HEK293 (cell line): Measurements from ENCODE around the gene ARHGAP35.

Experiments used
- BCL11B ChIP-seq: fragments of 450-650 bp; formaldehyde crosslinking; IDR thresholded peaks from 2 replicates; pipeline ENCODE4 v1.5.1; 2016; ENCODE audit warnings: low read depth, missing biosample characterization, missing genetic modification characterization
- FEZF1 ChIP-seq: fragments of 450-650 bp; formaldehyde crosslinking; IDR thresholded peaks from 2 replicates; pipeline ENCODE4 v1.5.1; 2016; ENCODE audit warnings: missing biosample characterization, missing genetic modification characterization
- HOXA7 ChIP-seq: sonication (generic); formaldehyde crosslinking; IDR thresholded peaks from 2 replicates; pipeline ENCODE4 v1.8.1; 2022; ENCODE audit warnings: missing genetic modification reagents, borderline replicate concordance
- SCRT2 ChIP-seq: fragments of 450-650 bp; formaldehyde crosslinking; IDR thresholded peaks from 2 replicates; pipeline ENCODE4 v1.5.1; 2016; ENCODE audit warnings: missing biosample characterization, missing genetic modification characterization
- SP2 ChIP-seq: fragments of 450-650 bp; formaldehyde crosslinking; IDR thresholded peaks from 2 replicates; pipeline ENCODE4 v1.5.1; 2016; ENCODE audit warnings: missing biosample characterization, missing genetic modification characterization
- ZNF140 ChIP-seq: fragments of 450-650 bp; formaldehyde crosslinking; IDR thresholded peaks from 2 replicates; pipeline ENCODE4 v1.5.1; 2016; ENCODE audit warnings: missing biosample characterization, missing genetic modification characterization
- ZNF169 ChIP-seq: fragments of 450-650 bp; formaldehyde crosslinking; IDR thresholded peaks from 2 replicates; pipeline ENCODE4 v1.5.1; 2016; ENCODE audit warnings: missing biosample characterization, missing genetic modification characterization
- ZNF2 ChIP-seq: fragments of 450-650 bp; formaldehyde crosslinking; IDR thresholded peaks from 2 replicates; pipeline ENCODE4 v1.5.1; 2016; ENCODE audit warnings: missing biosample characterization, missing genetic modification characterization
- ZNF223 ChIP-seq: fragments of 450-650 bp; formaldehyde crosslinking; IDR thresholded peaks from 2 replicates; pipeline ENCODE4 v1.5.1; 2016; ENCODE audit warnings: missing biosample characterization, missing genetic modification characterization
- ZNF23 ChIP-seq: fragments of 450-650 bp; formaldehyde crosslinking; IDR thresholded peaks from 2 replicates; pipeline ENCODE4 v1.5.1; 2016; ENCODE audit warnings: missing biosample characterization, missing genetic modification characterization, borderline replicate concordance
- ZNF302 ChIP-seq: fragments of 450-650 bp; formaldehyde crosslinking; IDR thresholded peaks from 2 replicates; pipeline ENCODE4 v1.5.1; 2016; ENCODE audit warnings: missing biosample characterization, missing genetic modification characterization, low read depth
- ZNF366 ChIP-seq: fragments of 450-650 bp; formaldehyde crosslinking; conservative IDR thresholded peaks from 2 replicates; pipeline ENCODE4 v1.5.1; 2016; ENCODE audit warnings: missing biosample characterization, missing genetic modification characterization
- ZNF629 ChIP-seq: fragments of 450-650 bp; formaldehyde crosslinking; IDR thresholded peaks from 2 replicates; pipeline ENCODE4 v1.5.1; 2017; ENCODE audit warnings: missing biosample characterization, missing genetic modification characterization
- ZNF660 ChIP-seq: fragments of 450-650 bp; IDR thresholded peaks from 2 replicates; pipeline ENCODE4 v1.5.1; 2018; ENCODE audit warnings: missing biosample characterization, mild to moderate bottlenecking, missing genetic modification characterization
- ZNF791 ChIP-seq: fragments of 450-650 bp; formaldehyde crosslinking; IDR thresholded peaks from 2 replicates; pipeline ENCODE4 v1.5.1; 2016; ENCODE audit warnings: missing biosample characterization, missing genetic modification characterization
- TF ChIP-seq, protein P1 (sequence below): fragments of 450-650 bp; formaldehyde crosslinking; IDR thresholded peaks from 2 replicates; pipeline ENCODE4 v1.5.1; 2017; ENCODE audit warnings: missing biosample characterization, missing genetic modification characterization
- TF ChIP-seq, protein P2 (sequence below): fragments of 450-650 bp; formaldehyde crosslinking; IDR thresholded peaks from 2 replicates; pipeline ENCODE4 v1.5.1; 2017; ENCODE audit warnings: missing biosample characterization, missing genetic modification characterization
- TF ChIP-seq, protein P3 (sequence below): fragments of 450-650 bp; formaldehyde crosslinking; IDR thresholded peaks from 2 replicates; pipeline ENCODE4 v1.5.1; 2016; ENCODE audit warnings: missing biosample characterization, missing genetic modification characterization
- TF ChIP-seq, protein P4 (sequence below): fragments of 450-650 bp; formaldehyde crosslinking; IDR thresholded peaks from 2 replicates; pipeline ENCODE4 v1.5.1; 2016; ENCODE audit warnings: missing biosample characterization, missing genetic modification characterization
- TF ChIP-seq, protein P5 (sequence below): fragments of 450-650 bp; formaldehyde crosslinking; IDR thresholded peaks from 2 replicates; pipeline ENCODE4 v1.5.1; 2016; ENCODE audit warnings: missing biosample characterization, missing genetic modification characterization, borderline replicate concordance
- TF ChIP-seq, protein P6 (sequence below): fragments of 450-650 bp; formaldehyde crosslinking; conservative IDR thresholded peaks from 2 replicates; pipeline ENCODE4 v1.5.1; 2016; ENCODE audit warnings: low read depth, missing biosample characterization, missing genetic modification characterization
- TF ChIP-seq, protein P7 (sequence below): fragments of 450-650 bp; formaldehyde crosslinking; IDR thresholded peaks from 2 replicates; pipeline ENCODE4 v1.5.1; 2016; ENCODE audit warnings: missing biosample characterization, missing genetic modification characterization

ARHGAP35 gene

DNA sequence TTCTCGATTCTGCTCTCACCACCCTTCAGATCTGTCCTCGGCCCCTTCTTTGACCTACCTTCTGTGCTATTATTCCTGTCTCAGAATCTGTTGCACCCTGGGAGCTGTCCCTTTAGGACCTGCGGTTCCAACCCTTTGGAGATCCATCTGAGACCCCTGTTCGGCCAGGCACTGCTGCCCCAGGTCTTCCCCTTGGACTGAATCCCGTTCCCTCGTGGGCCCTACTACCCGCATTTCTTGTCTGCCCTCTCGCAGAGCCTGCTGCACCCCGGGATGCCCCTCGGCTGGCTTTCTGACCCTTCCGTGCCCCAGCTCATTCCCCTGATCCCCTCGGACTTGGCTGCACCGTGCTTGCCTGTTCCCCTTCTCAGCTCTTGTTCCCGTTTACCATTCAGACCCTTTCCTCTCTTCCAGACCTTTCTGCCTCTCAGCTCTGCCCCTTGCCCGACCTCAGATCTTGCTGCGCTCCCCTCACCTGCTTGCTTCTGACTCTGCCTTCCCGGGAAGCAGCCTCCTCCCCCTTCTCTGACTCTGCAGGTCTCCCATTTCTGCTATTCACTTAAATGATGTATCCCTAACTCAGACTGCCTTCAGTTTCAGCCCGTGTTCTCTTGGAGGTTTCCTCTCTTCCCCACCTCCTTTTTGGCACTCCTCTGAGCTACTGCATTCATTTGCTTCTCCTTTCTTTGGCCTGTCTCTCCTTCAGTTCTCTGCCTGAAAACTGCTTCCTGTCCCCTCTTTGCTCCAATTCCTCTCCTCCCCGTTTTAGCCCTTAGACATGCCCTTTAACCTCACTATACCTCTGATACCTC is 1.1 kb downstream of the ARHGAP35 start (continued):
- TF ChIP-seq, protein P1, sequence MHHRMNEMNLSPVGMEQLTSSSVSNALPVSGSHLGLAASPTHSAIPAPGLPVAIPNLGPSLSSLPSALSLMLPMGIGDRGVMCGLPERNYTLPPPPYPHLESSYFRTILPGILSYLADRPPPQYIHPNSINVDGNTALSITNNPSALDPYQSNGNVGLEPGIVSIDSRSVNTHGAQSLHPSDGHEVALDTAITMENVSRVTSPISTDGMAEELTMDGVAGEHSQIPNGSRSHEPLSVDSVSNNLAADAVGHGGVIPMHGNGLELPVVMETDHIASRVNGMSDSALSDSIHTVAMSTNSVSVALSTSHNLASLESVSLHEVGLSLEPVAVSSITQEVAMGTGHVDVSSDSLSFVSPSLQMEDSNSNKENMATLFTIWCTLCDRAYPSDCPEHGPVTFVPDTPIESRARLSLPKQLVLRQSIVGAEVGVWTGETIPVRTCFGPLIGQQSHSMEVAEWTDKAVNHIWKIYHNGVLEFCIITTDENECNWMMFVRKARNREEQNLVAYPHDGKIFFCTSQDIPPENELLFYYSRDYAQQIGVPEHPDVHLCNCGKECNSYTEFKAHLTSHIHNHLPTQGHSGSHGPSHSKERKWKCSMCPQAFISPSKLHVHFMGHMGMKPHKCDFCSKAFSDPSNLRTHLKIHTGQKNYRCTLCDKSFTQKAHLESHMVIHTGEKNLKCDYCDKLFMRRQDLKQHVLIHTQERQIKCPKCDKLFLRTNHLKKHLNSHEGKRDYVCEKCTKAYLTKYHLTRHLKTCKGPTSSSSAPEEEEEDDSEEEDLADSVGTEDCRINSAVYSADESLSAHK (tag by site-specific recombination) = peak; percentile 14; the same call in 1 of the 2 replicates
- TF ChIP-seq, protein P2, sequence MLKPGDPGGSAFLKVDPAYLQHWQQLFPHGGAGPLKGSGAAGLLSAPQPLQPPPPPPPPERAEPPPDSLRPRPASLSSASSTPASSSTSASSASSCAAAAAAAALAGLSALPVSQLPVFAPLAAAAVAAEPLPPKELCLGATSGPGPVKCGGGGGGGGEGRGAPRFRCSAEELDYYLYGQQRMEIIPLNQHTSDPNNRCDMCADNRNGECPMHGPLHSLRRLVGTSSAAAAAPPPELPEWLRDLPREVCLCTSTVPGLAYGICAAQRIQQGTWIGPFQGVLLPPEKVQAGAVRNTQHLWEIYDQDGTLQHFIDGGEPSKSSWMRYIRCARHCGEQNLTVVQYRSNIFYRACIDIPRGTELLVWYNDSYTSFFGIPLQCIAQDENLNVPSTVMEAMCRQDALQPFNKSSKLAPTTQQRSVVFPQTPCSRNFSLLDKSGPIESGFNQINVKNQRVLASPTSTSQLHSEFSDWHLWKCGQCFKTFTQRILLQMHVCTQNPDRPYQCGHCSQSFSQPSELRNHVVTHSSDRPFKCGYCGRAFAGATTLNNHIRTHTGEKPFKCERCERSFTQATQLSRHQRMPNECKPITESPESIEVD (tag by site-specific recombination) = no peak
- TF ChIP-seq ZNF302 (tag by site-specific recombination) = no peak
- no peak for TF ChIP-seq ZNF23 (tag by site-specific recombination)
- TF ChIP-seq, protein P3, sequence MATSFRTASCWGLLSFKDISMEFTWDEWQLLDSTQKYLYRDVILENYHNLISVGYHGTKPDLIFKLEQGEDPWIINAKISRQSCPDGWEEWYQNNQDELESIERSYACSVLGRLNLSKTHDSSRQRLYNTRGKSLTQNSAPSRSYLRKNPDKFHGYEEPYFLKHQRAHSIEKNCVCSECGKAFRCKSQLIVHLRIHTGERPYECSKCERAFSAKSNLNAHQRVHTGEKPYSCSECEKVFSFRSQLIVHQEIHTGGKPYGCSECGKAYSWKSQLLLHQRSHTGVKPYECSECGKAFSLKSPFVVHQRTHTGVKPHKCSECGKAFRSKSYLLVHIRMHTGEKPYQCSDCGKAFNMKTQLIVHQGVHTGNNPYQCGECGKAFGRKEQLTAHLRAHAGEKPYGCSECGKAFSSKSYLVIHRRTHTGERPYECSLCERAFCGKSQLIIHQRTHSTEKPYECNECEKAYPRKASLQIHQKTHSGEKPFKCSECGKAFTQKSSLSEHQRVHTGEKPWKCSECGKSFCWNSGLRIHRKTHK (tag by site-specific recombination) = no peak
- 0 out of 2 replicates have a peak, but pooled peaks have one; percentile 53 for TF ChIP-seq SCRT2 (tag by site-specific recombination)
- TF ChIP-seq, protein P4, sequence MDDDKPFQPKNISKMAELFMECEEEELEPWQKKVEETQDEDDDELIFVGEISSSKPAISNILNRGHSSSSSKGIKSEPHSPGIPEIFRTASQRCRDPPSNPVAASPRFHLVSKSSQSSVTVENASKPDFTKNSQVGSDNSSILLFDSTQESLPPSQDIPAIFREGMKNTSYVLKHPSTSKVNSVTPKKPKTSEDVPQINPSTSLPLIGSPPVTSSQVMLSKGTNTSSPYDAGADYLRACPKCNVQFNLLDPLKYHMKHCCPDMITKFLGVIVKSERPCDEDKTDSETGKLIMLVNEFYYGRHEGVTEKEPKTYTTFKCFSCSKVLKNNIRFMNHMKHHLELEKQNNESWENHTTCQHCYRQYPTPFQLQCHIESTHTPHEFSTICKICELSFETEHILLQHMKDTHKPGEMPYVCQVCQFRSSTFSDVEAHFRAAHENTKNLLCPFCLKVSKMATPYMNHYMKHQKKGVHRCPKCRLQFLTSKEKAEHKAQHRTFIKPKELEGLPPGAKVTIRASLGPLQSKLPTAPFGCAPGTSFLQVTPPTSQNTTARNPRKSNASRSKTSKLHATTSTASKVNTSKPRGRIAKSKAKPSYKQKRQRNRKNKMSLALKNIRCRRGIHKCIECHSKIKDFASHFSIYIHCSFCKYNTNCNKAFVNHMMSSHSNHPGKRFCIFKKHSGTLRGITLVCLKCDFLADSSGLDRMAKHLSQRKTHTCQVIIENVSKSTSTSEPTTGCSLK (tag by site-specific recombination) = no peak
- no peak for TF ChIP-seq ZNF223 (tag by site-specific recombination)
- no peak for TF ChIP-seq ZNF2
- TF ChIP-seq ZNF366 = peak; percentile 74
- 0 out of 2 replicates have a peak, but pooled peaks have one; percentile 16 for TF ChIP-seq ZNF629
- no peak for TF ChIP-seq ZNF140 (tag by site-specific recombination)
- TF ChIP-seq ZNF660 (tag by site-specific recombination) = no peak
- peak; percentile 57; the same call in 1 of the 2 replicates for TF ChIP-seq BCL11B
- TF ChIP-seq HOXA7 (CRISPR knock-in tag) = no peak
- TF ChIP-seq, protein P5, sequence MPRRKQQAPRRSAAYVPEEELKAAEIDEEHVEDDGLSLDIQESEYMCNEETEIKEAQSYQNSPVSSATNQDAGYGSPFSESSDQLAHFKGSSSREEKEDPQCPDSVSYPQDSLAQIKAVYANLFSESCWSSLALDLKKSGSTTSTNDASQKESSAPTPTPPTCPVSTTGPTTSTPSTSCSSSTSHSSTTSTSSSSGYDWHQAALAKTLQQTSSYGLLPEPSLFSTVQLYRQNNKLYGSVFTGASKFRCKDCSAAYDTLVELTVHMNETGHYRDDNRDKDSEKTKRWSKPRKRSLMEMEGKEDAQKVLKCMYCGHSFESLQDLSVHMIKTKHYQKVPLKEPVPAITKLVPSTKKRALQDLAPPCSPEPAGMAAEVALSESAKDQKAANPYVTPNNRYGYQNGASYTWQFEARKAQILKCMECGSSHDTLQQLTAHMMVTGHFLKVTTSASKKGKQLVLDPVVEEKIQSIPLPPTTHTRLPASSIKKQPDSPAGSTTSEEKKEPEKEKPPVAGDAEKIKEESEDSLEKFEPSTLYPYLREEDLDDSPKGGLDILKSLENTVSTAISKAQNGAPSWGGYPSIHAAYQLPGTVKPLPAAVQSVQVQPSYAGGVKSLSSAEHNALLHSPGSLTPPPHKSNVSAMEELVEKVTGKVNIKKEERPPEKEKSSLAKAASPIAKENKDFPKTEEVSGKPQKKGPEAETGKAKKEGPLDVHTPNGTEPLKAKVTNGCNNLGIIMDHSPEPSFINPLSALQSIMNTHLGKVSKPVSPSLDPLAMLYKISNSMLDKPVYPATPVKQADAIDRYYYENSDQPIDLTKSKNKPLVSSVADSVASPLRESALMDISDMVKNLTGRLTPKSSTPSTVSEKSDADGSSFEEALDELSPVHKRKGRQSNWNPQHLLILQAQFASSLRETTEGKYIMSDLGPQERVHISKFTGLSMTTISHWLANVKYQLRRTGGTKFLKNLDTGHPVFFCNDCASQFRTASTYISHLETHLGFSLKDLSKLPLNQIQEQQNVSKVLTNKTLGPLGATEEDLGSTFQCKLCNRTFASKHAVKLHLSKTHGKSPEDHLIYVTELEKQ (tag by site-specific recombination) = 0 out of 2 replicates have a peak, but pooled peaks have one; percentile 9
- TF ChIP-seq, protein P6, sequence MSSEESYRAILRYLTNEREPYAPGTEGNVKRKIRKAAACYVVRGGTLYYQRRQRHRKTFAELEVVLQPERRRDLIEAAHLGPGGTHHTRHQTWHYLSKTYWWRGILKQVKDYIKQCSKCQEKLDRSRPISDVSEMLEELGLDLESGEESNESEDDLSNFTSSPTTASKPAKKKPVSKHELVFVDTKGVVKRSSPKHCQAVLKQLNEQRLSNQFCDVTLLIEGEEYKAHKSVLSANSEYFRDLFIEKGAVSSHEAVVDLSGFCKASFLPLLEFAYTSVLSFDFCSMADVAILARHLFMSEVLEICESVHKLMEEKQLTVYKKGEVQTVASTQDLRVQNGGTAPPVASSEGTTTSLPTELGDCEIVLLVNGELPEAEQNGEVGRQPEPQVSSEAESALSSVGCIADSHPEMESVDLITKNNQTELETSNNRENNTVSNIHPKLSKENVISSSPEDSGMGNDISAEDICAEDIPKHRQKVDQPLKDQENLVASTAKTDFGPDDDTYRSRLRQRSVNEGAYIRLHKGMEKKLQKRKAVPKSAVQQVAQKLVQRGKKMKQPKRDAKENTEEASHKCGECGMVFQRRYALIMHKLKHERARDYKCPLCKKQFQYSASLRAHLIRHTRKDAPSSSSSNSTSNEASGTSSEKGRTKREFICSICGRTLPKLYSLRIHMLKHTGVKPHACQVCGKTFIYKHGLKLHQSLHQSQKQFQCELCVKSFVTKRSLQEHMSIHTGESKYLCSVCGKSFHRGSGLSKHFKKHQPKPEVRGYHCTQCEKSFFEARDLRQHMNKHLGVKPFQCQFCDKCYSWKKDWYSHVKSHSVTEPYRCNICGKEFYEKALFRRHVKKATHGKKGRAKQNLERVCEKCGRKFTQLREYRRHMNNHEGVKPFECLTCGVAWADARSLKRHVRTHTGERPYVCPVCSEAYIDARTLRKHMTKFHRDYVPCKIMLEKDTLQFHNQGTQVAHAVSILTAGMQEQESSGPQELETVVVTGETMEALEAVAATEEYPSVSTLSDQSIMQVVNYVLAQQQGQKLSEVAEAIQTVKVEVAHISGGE (tag by site-specific recombination) = peak; percentile 9
- TF ChIP-seq, protein P7, sequence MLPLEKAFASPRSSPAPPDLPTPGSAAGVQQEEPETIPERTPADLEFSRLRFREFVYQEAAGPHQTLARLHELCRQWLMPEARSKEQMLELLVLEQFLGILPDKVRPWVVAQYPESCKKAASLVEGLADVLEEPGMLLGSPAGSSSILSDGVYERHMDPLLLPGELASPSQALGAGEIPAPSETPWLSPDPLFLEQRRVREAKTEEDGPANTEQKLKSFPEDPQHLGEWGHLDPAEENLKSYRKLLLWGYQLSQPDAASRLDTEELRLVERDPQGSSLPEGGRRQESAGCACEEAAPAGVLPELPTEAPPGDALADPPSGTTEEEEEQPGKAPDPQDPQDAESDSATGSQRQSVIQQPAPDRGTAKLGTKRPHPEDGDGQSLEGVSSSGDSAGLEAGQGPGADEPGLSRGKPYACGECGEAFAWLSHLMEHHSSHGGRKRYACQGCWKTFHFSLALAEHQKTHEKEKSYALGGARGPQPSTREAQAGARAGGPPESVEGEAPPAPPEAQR (tag by site-specific recombination) = no peak
- TF ChIP-seq ZNF169 (tag by site-specific recombination) = no peak
- TF ChIP-seq ZNF791 (tag by site-specific recombination) = no peak
- TF ChIP-seq FEZF1 (tag by site-specific recombination) = no peak
- TF ChIP-seq SP2 = peak; percentile 42
